Ascending aorta (tissue), 2 donors: ENCODE measurements around the gene ABHD12. TPM values are rescaled to one million over a fixed set of nuclear protein-coding genes. Genes with fewer than 3 reads are reported as not detected.

Experiments
- DNase-seq, 2 donors: peaks; one replicate each; pipeline ENCODE4 v3.0.0-alpha.2; 2019; ENCODE audit warnings: low spot score in 2 of 2
- H3K27ac ChIP-seq, 2 donors: fragments of 200-600 bp; sonication (generic); one replicate each; pipeline ENCODE4 v1.5.1; 2016 to 2017; ENCODE audit warnings: mild to moderate bottlenecking in 1 of 2
- H3K27me3 ChIP-seq: fragments of 200-600 bp; sonication (generic); one replicate; pipeline ENCODE4 v1.5.1; 2017
- H3K36me3 ChIP-seq, 2 donors: fragments of 200-600 bp; sonication (generic); one replicate each; pipeline ENCODE4 v1.5.1; 2016
- H3K4me1 ChIP-seq, 2 donors: fragments of 200-600 bp; sonication (generic); one replicate each; pipeline ENCODE4 v1.5.1; 2016 to 2017; ENCODE audit warnings: mild to moderate bottlenecking in 1 of 2
- H3K4me3 ChIP-seq, 2 donors: fragments of 200-600 bp; sonication (generic); one replicate each; pipeline ENCODE4 v1.5.1; 2016 to 2017; ENCODE audit warnings: mild to moderate bottlenecking in 1 of 2
- H3K9me3 ChIP-seq, 2 donors: fragments of 200-600 bp; sonication (generic); one replicate each; pipeline ENCODE4 v1.5.1; 2016
- intact Hi-C: fragments of 100-400 bp; cut with DNase I; formaldehyde crosslinking; loops from one replicate; pipeline ENCODE4 v1.15.1; 2023
- total RNA-seq: library from RNA; depleted of rRNA; stranded (reverse); fragments of >200 nt; gene quantifications from one replicate; pipeline ENCODE4 v1.1.0, GENCODE V29; 2016
- TF ChIP-seq, protein P1 (sequence below), 3 experiments: fragments of 200-600 bp in 2 of 3; fragments of 450-650 bp in 1 of 3; sonication (generic) in 2 of 3; IDR thresholded peaks; one replicate each; pipeline ENCODE4 v1.5.1; 2016 to 2019; ENCODE audit warnings: antibody characterized with exemption in 3 of 3, mild to moderate bottlenecking in 1 of 3, moderate library complexity in 1 of 3

The ABHD12 gene
- total RNA-seq, 1 donor from 2014 or later: 24.3 TPM

DNA sequence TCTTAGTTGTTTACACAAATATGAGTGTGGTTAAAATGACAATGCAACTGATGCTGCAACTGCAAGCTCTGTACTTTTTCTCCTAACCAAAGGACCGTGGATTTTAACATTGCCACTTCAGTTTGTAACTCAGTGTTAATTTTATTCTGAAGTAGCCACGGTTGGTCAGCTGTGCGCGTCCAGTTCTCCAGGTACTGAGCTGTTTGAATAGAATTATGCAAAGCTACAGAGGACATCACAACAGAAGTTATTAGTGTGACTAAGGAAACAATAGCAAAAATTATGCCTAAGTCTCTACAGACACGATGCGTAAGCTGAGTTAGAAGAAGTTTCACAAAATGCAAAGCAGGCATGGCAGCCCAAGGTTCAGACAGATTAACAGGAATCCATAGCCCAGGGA is 4.4 kb upstream of the ABHD12 start:
- peaks cover 0 to 3% of the 10 kb centered on the region in 2 donors for H3K4me1 ChIP-seq
- no peaks in the 10 kb centered on the region for H3K36me3 ChIP-seq
- no peak for DNase-seq
- H3K9me3 ChIP-seq: no peaks in the 10 kb centered on the region
- H3K27ac ChIP-seq: no peak overlapping the region
- H3K4me3 ChIP-seq: no peak overlapping the region
- TF ChIP-seq, protein P1, sequence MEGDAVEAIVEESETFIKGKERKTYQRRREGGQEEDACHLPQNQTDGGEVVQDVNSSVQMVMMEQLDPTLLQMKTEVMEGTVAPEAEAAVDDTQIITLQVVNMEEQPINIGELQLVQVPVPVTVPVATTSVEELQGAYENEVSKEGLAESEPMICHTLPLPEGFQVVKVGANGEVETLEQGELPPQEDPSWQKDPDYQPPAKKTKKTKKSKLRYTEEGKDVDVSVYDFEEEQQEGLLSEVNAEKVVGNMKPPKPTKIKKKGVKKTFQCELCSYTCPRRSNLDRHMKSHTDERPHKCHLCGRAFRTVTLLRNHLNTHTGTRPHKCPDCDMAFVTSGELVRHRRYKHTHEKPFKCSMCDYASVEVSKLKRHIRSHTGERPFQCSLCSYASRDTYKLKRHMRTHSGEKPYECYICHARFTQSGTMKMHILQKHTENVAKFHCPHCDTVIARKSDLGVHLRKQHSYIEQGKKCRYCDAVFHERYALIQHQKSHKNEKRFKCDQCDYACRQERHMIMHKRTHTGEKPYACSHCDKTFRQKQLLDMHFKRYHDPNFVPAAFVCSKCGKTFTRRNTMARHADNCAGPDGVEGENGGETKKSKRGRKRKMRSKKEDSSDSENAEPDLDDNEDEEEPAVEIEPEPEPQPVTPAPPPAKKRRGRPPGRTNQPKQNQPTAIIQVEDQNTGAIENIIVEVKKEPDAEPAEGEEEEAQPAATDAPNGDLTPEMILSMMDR (IDR thresholded peaks at IDR 0.05): no peak
- intact Hi-C loops: loop anchor here (5.0 to 10.0 kb wide), 4 partner anchors 218 to 338 kb away; partner anchors contain the start of genes ACSS1 and NANP
- H3K27me3 ChIP-seq: no peaks in the 10 kb centered on the region

DNA sequence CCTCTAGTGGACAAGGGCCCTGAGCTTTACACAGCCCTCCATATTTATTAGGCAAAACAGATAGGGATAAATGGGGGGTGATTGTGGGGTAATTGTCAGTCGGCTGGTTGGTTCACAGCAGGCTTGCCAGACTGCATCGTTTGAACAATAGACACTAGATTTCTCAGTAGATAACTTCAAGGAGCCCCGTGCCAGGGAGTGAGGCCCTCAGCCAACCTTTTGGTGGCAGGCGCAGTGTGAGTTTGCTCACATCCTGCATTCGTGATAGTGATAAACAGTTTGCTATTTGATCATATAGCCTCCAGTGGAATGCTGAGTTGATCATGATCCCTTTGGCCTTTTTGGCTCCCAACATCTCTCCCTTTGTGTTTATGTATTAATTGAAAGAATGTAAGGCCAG is 3.6 kb upstream of the ABHD12 start:
- Histone ChIP-seq H3K27me3 (no peaks in the 10 kb centered on the region), H3K36me3 (no peaks in the 10 kb centered on the region), H3K4me1 (peaks cover 0 to 3% of the 10 kb centered on the region in 2 donors), H3K4me3 (no peak overlapping the region), H3K9me3 (no peaks in the 10 kb centered on the region), H3K27ac (no peak overlapping the region)
- intact Hi-C loops: loop anchor here (5.0 to 10.0 kb wide), 3 partner anchors 217 to 337 kb away; partner anchors contain the start of genes ACSS1 and NANP
- TF ChIP-seq, protein P1 (IDR thresholded peaks at IDR 0.05): no peak
- no peak for DNase-seq

DNA sequence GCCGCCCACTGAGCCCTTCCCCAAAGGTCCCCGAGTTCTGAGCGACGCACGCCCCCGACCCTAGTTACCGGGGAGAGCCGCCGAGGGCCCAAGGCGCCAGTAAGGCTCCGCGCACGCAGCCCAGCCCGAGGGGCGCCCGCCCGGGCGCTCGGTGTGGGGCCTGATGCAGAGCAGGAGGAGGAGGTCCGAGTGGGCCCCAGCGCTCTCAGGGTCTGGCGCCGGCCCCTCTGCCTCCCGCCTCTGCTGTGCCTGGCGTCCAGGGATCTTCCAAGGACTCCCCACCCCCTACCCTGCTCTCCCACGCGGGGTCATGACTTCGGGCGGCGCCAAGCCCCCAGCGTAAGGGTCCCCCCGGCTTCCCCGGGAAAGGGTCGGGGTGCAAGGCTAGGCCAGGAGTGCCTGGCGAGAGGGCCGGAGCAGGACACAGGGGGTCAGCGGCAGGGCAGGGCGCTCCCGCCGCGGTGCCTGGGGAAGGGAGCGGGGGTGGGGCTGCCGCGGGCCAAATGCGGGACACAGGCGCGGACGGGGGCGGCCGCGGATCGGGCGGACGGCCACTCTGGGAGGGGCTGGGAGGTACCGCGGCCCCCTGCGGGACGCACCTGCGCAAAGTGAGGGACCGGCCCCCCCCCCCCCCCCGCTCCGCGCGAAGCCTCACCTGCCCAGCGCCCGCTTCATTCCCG is 637 bp downstream of the ABHD12 start:
- H3K4me1 ChIP-seq: peaks cover 0 to 3% of the 10 kb centered on the region in 2 donors
- H3K27ac ChIP-seq: peak overlapping the region; percentile 57 to 91
- TF ChIP-seq, protein P1 (IDR thresholded peaks at IDR 0.05): no peak
- H3K36me3 ChIP-seq: no peaks in the 10 kb centered on the region
- H3K27me3 ChIP-seq: no peaks in the 10 kb centered on the region
- no peaks in the 10 kb centered on the region for H3K9me3 ChIP-seq
- intact Hi-C loops: loop anchor here (1.0 to 10.0 kb wide), 9 partner anchors 95 to 397 kb away; partner anchors contain the start of genes ACSS1, APMAP, ENTPD6 and NANP
- H3K4me3 ChIP-seq: peak overlapping the region; percentile 83 to 99
- DNase-seq: peak in 1 of 2 donors; percentile 66

DNA sequence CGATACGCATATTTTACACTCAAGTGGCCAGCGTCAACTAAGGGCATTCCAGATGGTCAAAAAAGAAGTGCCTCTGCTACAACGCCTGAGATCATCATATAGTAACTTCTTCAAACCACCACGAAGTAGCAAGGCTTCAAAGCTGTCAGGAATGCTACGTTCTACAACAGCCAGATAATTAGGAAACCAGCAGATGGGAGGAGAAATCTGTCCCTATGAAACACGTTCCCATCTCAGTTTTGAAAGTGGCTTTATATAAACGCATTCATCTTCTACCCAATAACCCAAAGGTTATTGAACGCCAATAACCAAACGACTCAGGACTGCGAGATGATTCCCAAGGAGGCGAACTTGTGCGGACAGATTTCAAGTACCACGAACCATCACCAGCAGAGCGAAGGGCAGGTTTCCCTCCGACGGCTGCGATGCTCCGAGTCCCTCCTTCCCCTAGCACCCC is 1.2 kb downstream of the ABHD12 start:
- Histone ChIP-seq H3K9me3 (no peaks in the 10 kb centered on the region), H3K4me1 (peaks cover 0 to 3% of the 10 kb centered on the region in 2 donors), H3K27me3 (no peaks in the 10 kb centered on the region), H3K27ac (peak overlapping the region in 1 of 2 donors; percentile 91), H3K4me3 (peak overlapping the region; percentile 83 to 99), H3K36me3 (no peaks in the 10 kb centered on the region)
- intact Hi-C loops: no loop called here
- no peak for DNase-seq
- TF ChIP-seq, protein P1 (IDR thresholded peaks at IDR 0.05): no peak

DNA sequence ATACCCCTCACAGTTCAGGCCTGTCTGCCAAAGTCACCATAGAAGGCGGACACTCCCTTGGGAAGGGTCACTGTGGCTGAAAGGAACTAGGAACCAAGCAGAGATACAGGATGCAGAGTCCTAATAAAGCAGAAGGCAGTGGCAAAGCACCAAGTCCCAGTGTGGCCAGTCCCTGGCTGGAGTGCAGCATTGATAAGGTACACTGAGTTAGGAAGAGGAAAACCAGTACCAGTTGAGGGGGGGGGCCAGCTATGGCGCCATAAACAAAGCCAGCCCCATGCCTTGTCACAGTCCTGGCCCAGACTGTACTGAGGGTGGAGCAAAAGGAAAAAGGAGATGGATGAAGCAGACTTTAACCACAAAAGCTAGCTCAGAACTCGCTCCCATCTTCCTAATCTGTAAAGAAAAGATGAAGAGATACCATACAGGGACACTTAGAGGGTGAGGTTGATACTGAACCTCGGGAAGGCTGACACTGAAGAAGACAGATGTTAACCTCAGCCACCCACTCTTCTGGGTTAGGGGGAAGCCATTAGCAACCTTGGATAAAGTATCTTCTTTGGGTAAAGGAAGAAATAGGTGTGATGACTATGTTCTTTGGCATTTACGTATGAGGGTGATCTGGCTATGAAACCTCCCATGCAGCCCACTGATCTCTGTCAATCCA is 7.8 kb downstream of the ABHD12 start:
- Histone ChIP-seq H3K36me3 (no peaks in the 10 kb centered on the region), H3K4me3 (no peak overlapping the region), H3K27ac (no peak overlapping the region), H3K9me3 (no peaks in the 10 kb centered on the region), H3K27me3 (no peaks in the 10 kb centered on the region), H3K4me1 (no peaks in the 10 kb centered on the region)
- TF ChIP-seq, protein P1 (IDR thresholded peaks at IDR 0.05): no peak
- intact Hi-C loops: no loop called here
- DNase-seq: no peak
